Fibroblast of lung (primary cell): ENCODE results near the gene SLC6A8.
A peak's percentile ranks its signal among the peaks of the same experiment; 100 is the strongest.

ENCODE experiments used
- EZH2 ChIP-seq: IDR thresholded peaks from 2 replicates; pipeline ENCODE4 v1.5.1; 2012; ENCODE audit warnings: low read length, control low read depth, mild to moderate bottlenecking; ENCODE audit errors: missing control alignments
- TF ChIP-seq, protein P1 (sequence below), 2 donors: IDR thresholded peaks in 1 of 2; conservative IDR thresholded peaks in 1 of 2; 1 replicate in 1 of 2; 2 replicates in 1 of 2; pipeline ENCODE4 v1.5.1; 2011 to 2012; ENCODE audit warnings: low read length in 2 of 2, control low read depth in 1 of 2, inconsistent platforms in 1 of 2, low read depth in 1 of 2, mild to moderate bottlenecking in 1 of 2

DNA sequence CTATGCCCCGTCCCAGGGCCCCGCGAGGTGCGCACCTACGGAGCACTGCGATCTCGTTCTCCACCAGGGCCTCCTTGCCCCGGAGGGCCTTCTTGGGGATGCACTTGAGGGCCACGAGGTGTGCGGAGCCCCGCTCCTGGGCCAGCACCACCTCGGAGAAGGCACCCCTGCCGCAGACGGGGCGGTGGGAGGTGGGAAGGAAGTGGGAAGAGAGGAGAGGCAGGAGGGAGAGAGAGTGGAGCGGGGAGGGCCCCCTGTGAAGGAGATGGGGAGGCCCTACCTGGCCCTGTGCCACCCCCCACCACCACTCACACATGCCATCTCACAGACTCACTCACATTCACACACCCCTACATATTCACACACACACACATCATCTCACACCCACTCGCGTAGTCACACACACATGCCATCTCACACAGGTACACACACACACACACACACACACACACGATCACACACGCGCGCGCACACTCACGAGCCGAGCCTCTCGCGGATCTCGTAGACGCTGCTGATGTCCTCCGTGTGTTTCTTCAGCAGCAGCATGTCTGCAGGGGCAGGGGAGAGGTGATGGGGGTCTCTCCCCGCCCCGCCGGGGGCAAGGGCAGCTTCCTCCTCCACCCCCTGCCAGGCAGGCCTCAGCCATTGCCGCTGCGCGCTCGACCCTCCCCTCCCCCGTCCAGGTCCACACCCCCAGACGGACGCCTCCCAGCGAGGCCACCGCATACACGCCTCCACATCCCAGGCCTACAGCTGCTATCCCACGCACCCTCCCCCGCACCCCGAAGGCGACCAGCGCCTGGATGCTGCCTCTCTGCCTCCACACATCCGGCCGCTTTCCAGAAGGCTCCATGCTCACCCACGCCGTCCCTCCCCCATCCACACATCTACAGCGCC, 14.9 kb upstream of the SLC6A8 start:
- TF ChIP-seq, protein P1, sequence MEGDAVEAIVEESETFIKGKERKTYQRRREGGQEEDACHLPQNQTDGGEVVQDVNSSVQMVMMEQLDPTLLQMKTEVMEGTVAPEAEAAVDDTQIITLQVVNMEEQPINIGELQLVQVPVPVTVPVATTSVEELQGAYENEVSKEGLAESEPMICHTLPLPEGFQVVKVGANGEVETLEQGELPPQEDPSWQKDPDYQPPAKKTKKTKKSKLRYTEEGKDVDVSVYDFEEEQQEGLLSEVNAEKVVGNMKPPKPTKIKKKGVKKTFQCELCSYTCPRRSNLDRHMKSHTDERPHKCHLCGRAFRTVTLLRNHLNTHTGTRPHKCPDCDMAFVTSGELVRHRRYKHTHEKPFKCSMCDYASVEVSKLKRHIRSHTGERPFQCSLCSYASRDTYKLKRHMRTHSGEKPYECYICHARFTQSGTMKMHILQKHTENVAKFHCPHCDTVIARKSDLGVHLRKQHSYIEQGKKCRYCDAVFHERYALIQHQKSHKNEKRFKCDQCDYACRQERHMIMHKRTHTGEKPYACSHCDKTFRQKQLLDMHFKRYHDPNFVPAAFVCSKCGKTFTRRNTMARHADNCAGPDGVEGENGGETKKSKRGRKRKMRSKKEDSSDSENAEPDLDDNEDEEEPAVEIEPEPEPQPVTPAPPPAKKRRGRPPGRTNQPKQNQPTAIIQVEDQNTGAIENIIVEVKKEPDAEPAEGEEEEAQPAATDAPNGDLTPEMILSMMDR (conservative IDR thresholded peaks at IDR 0.05 in 1 of 2, IDR thresholded peaks at IDR 0.05 in 1 of 2; ENCODE audit: low read depth in 1 of 2, low read length in 2 of 2) = no peak
- peak; percentile 30 for TF ChIP-seq EZH2
